ENCODE data around the gene PPP2R5E. TPM values are rescaled to one million over a fixed set of nuclear protein-coding genes. Genes with fewer than 3 reads are reported as not detected.

The PPP2R5E gene
- total RNA-seq, 1 donor from 2014 or later = 72.0 TPM

DNA sequence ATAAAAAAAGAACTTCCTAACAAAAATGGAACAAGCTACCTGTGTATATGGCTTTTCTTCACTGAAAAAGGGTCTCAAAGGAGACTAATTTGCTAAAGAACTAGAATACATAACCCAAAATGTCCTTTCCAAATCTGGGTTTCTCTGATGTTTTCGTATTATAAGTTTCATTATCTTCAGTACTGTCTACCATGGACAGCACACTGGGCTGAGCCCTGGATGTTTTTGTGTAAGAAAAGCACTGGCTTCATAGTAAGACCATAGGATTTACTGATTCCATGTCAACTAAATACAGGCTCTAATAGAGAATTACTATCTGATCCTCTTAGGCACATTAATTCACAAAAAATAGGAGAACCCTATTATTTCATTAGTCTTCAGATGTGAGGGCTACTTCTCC is 130.2 kb downstream of the PPP2R5E start:
- H3K4me3 ChIP-seq = no peak overlapping the region
- H3K9ac ChIP-seq = no peak overlapping the region
- peaks cover 36% of the 10 kb centered on the region for H4K20me1 ChIP-seq (ENCODE audit: low read depth)
- no peaks in the 10 kb centered on the region for H3F3A ChIP-seq (ENCODE audit: low read depth)
- no peak for TF ChIP-seq EZH2phosphoT487 (IDR thresholded peaks at IDR 0.05)
- TF ChIP-seq, protein P1, sequence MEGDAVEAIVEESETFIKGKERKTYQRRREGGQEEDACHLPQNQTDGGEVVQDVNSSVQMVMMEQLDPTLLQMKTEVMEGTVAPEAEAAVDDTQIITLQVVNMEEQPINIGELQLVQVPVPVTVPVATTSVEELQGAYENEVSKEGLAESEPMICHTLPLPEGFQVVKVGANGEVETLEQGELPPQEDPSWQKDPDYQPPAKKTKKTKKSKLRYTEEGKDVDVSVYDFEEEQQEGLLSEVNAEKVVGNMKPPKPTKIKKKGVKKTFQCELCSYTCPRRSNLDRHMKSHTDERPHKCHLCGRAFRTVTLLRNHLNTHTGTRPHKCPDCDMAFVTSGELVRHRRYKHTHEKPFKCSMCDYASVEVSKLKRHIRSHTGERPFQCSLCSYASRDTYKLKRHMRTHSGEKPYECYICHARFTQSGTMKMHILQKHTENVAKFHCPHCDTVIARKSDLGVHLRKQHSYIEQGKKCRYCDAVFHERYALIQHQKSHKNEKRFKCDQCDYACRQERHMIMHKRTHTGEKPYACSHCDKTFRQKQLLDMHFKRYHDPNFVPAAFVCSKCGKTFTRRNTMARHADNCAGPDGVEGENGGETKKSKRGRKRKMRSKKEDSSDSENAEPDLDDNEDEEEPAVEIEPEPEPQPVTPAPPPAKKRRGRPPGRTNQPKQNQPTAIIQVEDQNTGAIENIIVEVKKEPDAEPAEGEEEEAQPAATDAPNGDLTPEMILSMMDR (IDR thresholded peaks at IDR 0.05) = no peak
- no peak for TF ChIP-seq EZH2 (IDR thresholded peaks at IDR 0.05)
- Mint-ChIP-seq H3K36me3 (peaks cover 11% of the 10 kb centered on the region), H3K4me1 (no peaks in the 10 kb centered on the region), H3K27me3 (ENCODE audit: insufficient read depth, low read depth) (no peaks in the 10 kb centered on the region), H3K9me3 (no peaks in the 10 kb centered on the region), H3K27ac (no peak overlapping the region), H3K4me3 (no peak overlapping the region)
- H3K27ac ChIP-seq = no peak overlapping the region
- peaks cover 5% of the 10 kb centered on the region for H3K36me3 ChIP-seq
- peaks cover 16% of the 10 kb centered on the region for H3K79me2 ChIP-seq (ENCODE audit: low read depth)
- no peak for DNase-seq (ENCODE audit: low spot score)
- no peak overlapping the region for H2AFZ ChIP-seq (replicated peaks)
- no peaks in the 10 kb centered on the region for H3K9me3 ChIP-seq (ENCODE audit: low read depth)
- H3K4me2 ChIP-seq = no peak overlapping the region
- no peaks in the 10 kb centered on the region for H3K4me1 ChIP-seq
- no peaks in the 10 kb centered on the region for H3K27me3 ChIP-seq

DNA sequence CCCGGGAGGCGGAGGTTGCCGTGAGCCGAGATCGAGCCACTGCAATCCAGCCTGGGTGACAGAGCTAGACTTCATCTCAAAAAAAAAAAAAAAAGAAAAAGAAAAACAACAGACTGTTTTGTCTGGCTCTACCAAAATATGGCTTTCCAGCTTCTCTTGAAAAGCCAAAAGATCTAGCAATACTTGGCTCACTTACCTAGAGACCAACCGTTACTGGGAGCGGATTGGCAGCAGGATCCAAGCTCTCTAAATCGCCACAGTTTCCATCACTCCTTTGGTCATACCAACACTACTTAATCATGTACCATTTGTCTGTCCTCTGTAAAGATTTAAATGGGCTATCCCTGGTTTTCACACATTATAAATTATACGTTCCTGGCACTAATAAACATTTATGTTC is 136.8 kb downstream of the PPP2R5E start:
- no peak for TF ChIP-seq EZH2phosphoT487 (IDR thresholded peaks at IDR 0.05)
- no peak for TF ChIP-seq EZH2 (IDR thresholded peaks at IDR 0.05)
- TF ChIP-seq, protein P1 (IDR thresholded peaks at IDR 0.05) = no peak
- Histone ChIP-seq H3K79me2 (ENCODE audit: low read depth) (peaks cover 32% of the 10 kb centered on the region), H3K27ac (no peak overlapping the region), H3K27me3 (no peaks in the 10 kb centered on the region), H3K4me3 (no peak overlapping the region), H3K4me2 (no peak overlapping the region), H3F3A (ENCODE audit: low read depth) (no peaks in the 10 kb centered on the region), H2AFZ (replicated peaks) (no peak overlapping the region), H3K4me1 (peaks cover 5% of the 10 kb centered on the region), H3K9ac (no peak overlapping the region), H3K9me3 (ENCODE audit: low read depth) (no peaks in the 10 kb centered on the region), H4K20me1 (ENCODE audit: low read depth) (peaks cover 18% of the 10 kb centered on the region), H3K36me3 (no peaks in the 10 kb centered on the region)
- DNase-seq (ENCODE audit: low spot score) = no peak
- Mint-ChIP-seq H3K4me3 (no peak overlapping the region), H3K27ac (no peak overlapping the region), H3K4me1 (no peaks in the 10 kb centered on the region), H3K27me3 (ENCODE audit: insufficient read depth, low read depth) (no peaks in the 10 kb centered on the region), H3K9me3 (no peaks in the 10 kb centered on the region), H3K36me3 (peaks cover 15% of the 10 kb centered on the region)

DNA sequence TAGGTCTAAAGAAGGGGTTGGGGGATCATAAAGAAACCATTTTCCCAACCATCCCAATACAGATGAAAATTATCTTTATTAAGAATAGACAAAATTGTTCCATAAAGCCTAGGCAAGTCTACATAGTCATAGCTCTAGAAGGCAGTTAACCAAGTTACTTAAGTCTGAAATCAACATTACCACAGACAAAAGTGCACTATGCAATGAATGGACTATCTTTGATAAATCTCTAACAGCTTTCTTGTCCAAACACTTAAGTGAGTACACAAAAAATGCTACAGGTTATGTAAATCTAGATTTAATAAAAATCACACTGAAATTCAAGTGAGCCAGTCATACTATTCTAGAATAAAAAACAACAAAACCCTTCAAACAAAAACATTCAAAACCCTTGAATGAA is 137.5 kb downstream of the PPP2R5E start:
- H3K4me1 ChIP-seq = peaks cover 5% of the 10 kb centered on the region
- Mint-ChIP-seq H3K27ac (no peak overlapping the region), H3K36me3 (peaks cover 11% of the 10 kb centered on the region), H3K4me1 (no peaks in the 10 kb centered on the region), H3K9me3 (no peaks in the 10 kb centered on the region), H3K27me3 (ENCODE audit: insufficient read depth, low read depth) (no peaks in the 10 kb centered on the region), H3K4me3 (no peak overlapping the region)
- H3F3A ChIP-seq (ENCODE audit: low read depth) = no peaks in the 10 kb centered on the region
- H3K79me2 ChIP-seq (ENCODE audit: low read depth) = peaks cover 38% of the 10 kb centered on the region
- H4K20me1 ChIP-seq (ENCODE audit: low read depth) = peaks cover 14% of the 10 kb centered on the region
- no peak overlapping the region for H3K4me3 ChIP-seq
- no peaks in the 10 kb centered on the region for H3K36me3 ChIP-seq
- no peak overlapping the region for H3K4me2 ChIP-seq
- TF ChIP-seq, protein P1 (IDR thresholded peaks at IDR 0.05) = no peak
- TF ChIP-seq EZH2 (IDR thresholded peaks at IDR 0.05) (no peak), EZH2phosphoT487 (IDR thresholded peaks at IDR 0.05) (no peak)
- H2AFZ ChIP-seq (replicated peaks) = no peak overlapping the region
- no peak overlapping the region for H3K9ac ChIP-seq
- no peaks in the 10 kb centered on the region for H3K27me3 ChIP-seq
- DNase-seq (ENCODE audit: low spot score) = no peak
- H3K9me3 ChIP-seq (ENCODE audit: low read depth) = no peaks in the 10 kb centered on the region
- H3K27ac ChIP-seq = no peak overlapping the region
